GM18858 (cell line): ENCODE measurements around the gene GARNL3.

ENCODE experiments used
- ATAC-seq: cut with Tn5 transposase; IDR thresholded peaks from one replicate; pipeline ENCODE4 v1.9.1; 2021; ENCODE audit not compliant: unreplicated experiment

GARNL3 gene

GRCh38 chr9:127264462-127265219 lies at the start of gene GARNL3:
Gene GARNL3, plus strand, starts transcription at chr9:127264774. Its CDS starts 104 bp downstream, at chr9:127264878.
- no peak for ATAC-seq

- no peak for ATAC-seq
Measured at GRCh38 chr9:127215268-127216209, 49.0 kb upstream of the GARNL3 start.

- no peak for ATAC-seq
Measured at GRCh38 chr9:127216210-127216887, 48.2 kb upstream of the GARNL3 start.

GRCh38 chr9:127216888-127217217 lies 47.7 kb upstream of the GARNL3 start:
- no peak for ATAC-seq

- ATAC-seq, result no peak
Measured at GRCh38 chr9:127218818-127219217, 45.8 kb upstream of the GARNL3 start.

GRCh38 chr9:127219520-127219919 lies 45.1 kb upstream of the GARNL3 start:
- ATAC-seq, result no peak

GRCh38 chr9:127221695-127222094 lies 42.9 kb upstream of the GARNL3 start:
- no peak for ATAC-seq

- no peak for ATAC-seq
Measured at GRCh38 chr9:127222388-127223095, 42.0 kb upstream of the GARNL3 start.

GRCh38 chr9:127223266-127223665 lies 41.3 kb upstream of the GARNL3 start:
- ATAC-seq, result no peak

GRCh38 chr9:127223810-127224177 lies 40.8 kb upstream of the GARNL3 start:
- no peak for ATAC-seq

- peak; percentile 41 for ATAC-seq
Measured at GRCh38 chr9:127224178-127224882, 40.2 kb upstream of the GARNL3 start.

- no peak for ATAC-seq
Measured at GRCh38 chr9:127224883-127225739, 39.5 kb upstream of the GARNL3 start.

- no peak for ATAC-seq
Measured at GRCh38 chr9:127225801-127226625, 38.6 kb upstream of the GARNL3 start.

GRCh38 chr9:127229691-127230417 lies 34.7 kb upstream of the GARNL3 start:
- no peak for ATAC-seq

- no peak for ATAC-seq
Measured at GRCh38 chr9:127231666-127232065, 32.9 kb upstream of the GARNL3 start.

- no peak for ATAC-seq
Measured at GRCh38 chr9:127232833-127233549, 31.6 kb upstream of the GARNL3 start.

GRCh38 chr9:127233550-127233949 lies 31.0 kb upstream of the GARNL3 start:
- ATAC-seq, result no peak
